Natural killer cell treated with Interleukin-12 subunit alpha and Interleukin-12 subunit beta and Interleukin-15 and Interleukin-18, amount 100 ng/mL, for 72 hours (primary cell): ENCODE results near the gene EPS8L1. TPM values are rescaled to one million over a fixed set of nuclear protein-coding genes. Genes with fewer than 3 reads are reported as not detected.
"Not testable (repeated sequence)": the region's sequence is repeated elsewhere in the genome, so short reads cannot be mapped to it uniquely, and the experiment has no call there.

Source experiments
- ATAC-seq, 2 donors: fragments of 150-1000 bp; cut with Tn5 transposase in 1 of 2; sonication (Bioruptor Pico), chemical (Tn5 transposase) in 1 of 2; 2 replicates each; pipeline ENCODE4 v1.10.0; 2021
- DNase-seq: peaks from one replicate; pipeline ENCODE4 v3.0.0; 2022; ENCODE audit warnings: low spot score
- H3K27ac Mint-ChIP-seq, 2 donors: 1 replicate in 1 of 2; 2 replicates in 1 of 2; pipeline ENCODE4 v1.8.0; 2022; ENCODE audit warnings: mixed read lengths in 2 of 2, mild to moderate bottlenecking in 1 of 2, moderate library complexity in 1 of 2
- H3K27me3 Mint-ChIP-seq, 2 donors: 1 replicate in 1 of 2; 2 replicates in 1 of 2; pipeline ENCODE4 v1.8.0; 2022; ENCODE audit warnings: mixed read lengths in 2 of 2
- H3K36me3 Mint-ChIP-seq: one replicate; pipeline ENCODE4 v1.8.0; 2022; ENCODE audit warnings: mixed read lengths
- H3K4me1 Mint-ChIP-seq, 2 donors: 1 replicate in 1 of 2; 2 replicates in 1 of 2; pipeline ENCODE4 v1.8.0; 2022; ENCODE audit warnings: low read depth in 2 of 2, mixed read lengths in 2 of 2, mild to moderate bottlenecking in 1 of 2
- H3K4me3 Mint-ChIP-seq: one replicate; pipeline ENCODE4 v1.8.0; 2022; ENCODE audit warnings: mixed read lengths
- H3K9me3 Mint-ChIP-seq: 2 replicates; pipeline ENCODE4 v1.8.0; 2022; ENCODE audit warnings: mixed read lengths
- total RNA-seq, 2 donors: library from RNA; stranded (reverse); gene quantifications; one replicate each; pipeline ENCODE4 v1.2.3, GENCODE V29; 2022

Gene EPS8L1
- total RNA-seq, 2 donors from 2014 or later: 1.3 to 8.7 TPM

DNA sequence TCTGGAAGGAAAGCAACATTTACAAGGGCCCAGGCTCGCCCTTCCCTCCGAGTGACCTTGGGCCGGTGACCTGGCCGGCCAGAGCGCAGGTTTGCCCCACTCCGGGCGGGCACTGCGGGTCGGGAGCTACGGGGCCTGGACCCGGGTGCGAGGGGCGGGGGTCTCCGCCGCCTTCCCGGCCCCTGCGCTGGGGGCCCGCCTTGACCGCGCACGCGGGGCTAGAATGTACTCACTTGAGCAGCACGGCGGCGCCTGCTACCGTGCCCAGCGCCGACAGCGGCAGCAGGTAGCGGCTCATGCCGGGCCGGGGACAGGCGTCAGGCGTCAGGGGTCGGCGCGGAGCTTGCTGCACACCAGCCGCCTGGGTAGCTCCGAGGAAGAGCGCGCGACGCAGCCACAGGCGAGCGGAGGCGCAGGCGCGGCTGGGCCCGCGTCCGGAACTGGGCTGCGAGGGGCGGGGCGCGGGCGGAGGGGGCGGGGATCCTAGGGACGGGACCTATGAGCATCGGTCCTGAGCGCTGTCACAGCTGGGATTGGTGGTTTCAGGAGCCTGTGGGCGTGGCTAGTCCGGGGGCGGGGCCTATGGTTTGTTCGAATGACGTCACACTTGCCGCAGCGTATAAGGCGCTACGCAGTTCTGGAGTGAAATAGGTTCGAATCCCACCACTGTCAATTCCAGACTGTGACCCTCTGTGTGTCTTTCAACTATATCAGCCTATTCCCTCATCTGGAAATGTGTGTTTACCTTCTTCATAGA is 12.8 kb upstream of the EPS8L1 start, which contains the start of gene RDH13:
Gene RDH13, minus strand, starts transcription at position 414 of the 757 bp plus-strand sequence. Its CDS starts 116 bp downstream, at position 298.
- Mint-ChIP-seq H3K36me3 (no peaks in the 10 kb centered on the region), H3K9me3 (no peaks in the 10 kb centered on the region), H3K27ac (peak within 1 kb of the TSS; percentile 56 to 75), H3K4me1 (peaks cover 9 to 20% of the 10 kb centered on the region in 2 donors), H3K4me3 (peak within 1 kb of the TSS; percentile 87), H3K27me3 (peaks cover 18 to 21% of the 10 kb centered on the region in 2 donors)
- ATAC-seq: peak; percentile 100
- peak; percentile 98 for DNase-seq

DNA sequence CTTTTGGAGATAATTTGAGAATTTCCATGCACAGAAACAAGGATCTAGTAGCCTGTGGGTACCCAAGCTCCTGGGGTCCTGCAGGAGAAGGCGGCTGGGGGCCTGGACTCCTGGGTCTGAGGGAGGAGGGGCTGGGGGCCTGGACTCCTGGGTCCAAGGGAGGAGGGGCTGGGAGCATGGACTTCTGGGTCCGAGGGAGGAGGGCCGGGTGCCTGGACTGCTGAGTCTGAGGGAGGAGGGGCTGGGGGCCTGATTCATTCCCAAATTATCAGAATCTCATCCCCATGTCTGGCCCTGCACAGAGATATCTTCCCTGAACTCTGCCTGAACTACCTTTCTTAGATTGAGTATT is 12.2 kb upstream of the EPS8L1 start:
- Mint-ChIP-seq H3K36me3 (no peaks in the 10 kb centered on the region), H3K27me3 (peaks cover 21 to 26% of the 10 kb centered on the region in 2 donors), H3K4me1 (peaks cover 9 to 19% of the 10 kb centered on the region in 2 donors), H3K4me3 (peak overlapping the region; percentile 87), H3K9me3 (no peaks in the 10 kb centered on the region), H3K27ac (peak overlapping the region; percentile 31 to 56)
- peak; percentile 49 for DNase-seq
- no peak for ATAC-seq

DNA sequence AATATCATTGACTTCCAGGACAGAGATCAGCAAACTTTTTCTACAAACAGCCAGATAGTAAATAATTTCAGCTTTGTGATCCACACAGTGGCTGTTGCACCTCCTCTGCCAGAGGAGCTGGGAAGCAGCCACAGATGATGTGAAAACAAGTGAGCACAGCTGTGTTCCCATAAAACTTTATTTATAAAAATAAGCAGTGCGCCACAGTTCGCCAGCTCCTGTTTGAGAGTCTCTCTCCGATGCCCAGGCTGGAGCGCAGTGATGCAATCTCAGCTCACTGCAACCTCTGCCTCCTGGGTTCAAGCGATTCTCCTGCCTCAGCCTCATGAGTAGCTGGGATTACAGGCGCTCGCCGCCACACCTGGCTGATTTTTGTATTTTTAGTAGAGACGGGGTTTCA is 10.2 kb upstream of the EPS8L1 start:
- DNase-seq, ATAC-seq, H3K4me3 Mint-ChIP-seq, H3K36me3 Mint-ChIP-seq, H3K27ac Mint-ChIP-seq, H3K9me3 Mint-ChIP-seq: not testable (repeated sequence)
- peaks cover 32 to 42% of the 10 kb centered on the region in 2 donors for H3K27me3 Mint-ChIP-seq
- H3K4me1 Mint-ChIP-seq: peaks cover 18 to 23% of the 10 kb centered on the region in 2 donors

DNA sequence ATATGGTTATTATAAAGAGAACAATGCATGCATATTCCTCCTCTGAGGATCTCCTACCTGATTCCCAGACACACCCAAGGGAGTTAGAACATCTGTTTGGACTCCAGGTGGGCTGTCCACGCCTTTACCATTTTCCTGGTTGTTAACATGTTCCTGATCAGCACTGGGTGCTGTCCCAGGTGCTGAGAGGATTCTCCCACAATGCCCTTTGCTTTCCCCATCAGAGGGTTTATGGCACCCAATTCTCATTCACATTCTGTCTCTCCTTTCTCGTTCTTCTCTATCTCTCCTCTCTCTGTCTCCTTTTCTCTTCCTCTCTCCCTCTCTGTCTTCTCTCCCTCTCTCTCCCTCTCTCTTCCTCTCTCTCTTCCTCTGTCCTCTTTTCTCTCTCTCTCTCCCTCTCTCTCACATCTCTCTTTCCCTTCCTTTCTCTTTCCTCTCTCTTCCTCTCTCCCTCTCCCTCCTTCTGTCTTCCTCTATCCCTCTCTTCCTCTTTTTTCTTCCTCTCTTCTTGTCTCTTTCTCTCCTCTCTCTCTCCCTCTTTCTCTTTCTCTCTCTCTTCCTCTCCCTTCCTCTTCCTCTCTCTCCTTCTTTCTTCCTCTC is 9.5 kb upstream of the EPS8L1 start:
- Mint-ChIP-seq H3K36me3 (no peaks in the 10 kb centered on the region), H3K9me3 (no peaks in the 10 kb centered on the region), H3K27ac (no peak overlapping the region), H3K4me3 (no peak overlapping the region), H3K4me1 (peaks cover 18 to 22% of the 10 kb centered on the region in 2 donors), H3K27me3 (peaks cover 32 to 45% of the 10 kb centered on the region in 2 donors)
- ATAC-seq (no peak), DNase-seq (no peak)

GRCh38 chr19:55067869-55068268 is 7.8 kb upstream of the EPS8L1 start:
- no peak overlapping the region for H3K4me3 Mint-ChIP-seq
- ATAC-seq: no peak
- DNase-seq: peak; percentile 1
- H3K4me1 Mint-ChIP-seq: peaks cover 13 to 19% of the 10 kb centered on the region in 2 donors
- H3K27ac Mint-ChIP-seq: no peak overlapping the region
- H3K9me3 Mint-ChIP-seq: no peaks in the 10 kb centered on the region
- H3K27me3 Mint-ChIP-seq: peaks cover 37 to 45% of the 10 kb centered on the region in 2 donors
- H3K36me3 Mint-ChIP-seq: no peaks in the 10 kb centered on the region

DNA sequence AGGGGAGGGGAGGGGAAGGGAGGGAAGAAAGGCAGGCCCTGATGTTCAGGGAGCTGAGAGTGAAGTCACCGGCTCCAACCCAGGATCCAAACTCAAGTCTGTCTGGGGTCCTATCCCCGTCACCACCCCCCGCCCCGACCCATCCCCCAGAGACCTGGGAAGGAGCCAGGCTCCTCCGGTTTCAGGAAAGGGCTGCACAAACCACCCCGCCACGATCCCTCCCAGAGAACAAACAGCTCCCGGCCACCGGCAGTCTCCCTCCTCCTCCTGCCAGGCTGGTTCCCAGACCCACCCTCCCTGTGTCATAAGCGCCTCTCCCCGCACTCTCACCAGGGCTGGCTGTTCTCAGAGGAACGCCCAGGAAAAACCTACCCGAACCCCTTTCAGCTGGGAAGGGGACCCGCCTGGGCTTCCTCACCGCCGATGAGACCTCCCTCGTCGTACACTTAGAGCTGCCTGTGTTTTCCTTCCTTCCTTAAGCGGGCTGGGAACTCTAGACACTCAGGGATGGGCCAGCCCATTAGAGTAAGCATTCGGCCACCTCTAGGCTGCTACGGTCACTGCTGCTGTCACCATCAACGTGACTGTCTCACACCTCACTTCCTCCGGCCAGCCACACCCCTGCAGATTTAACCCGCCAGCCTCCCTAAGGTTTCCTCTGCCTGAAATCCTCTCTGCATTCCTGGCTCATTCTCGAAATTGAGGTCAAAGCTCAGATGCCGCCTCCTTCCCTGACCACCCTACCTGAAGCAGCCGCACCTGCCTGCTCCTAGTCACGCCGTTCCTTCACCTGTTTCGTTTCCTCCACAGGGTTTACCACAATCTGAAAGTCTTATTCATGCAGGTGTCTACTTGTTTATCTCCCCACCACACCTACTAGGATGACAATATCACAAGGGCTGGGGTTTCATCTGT is 6.5 kb upstream of the EPS8L1 start:
- H3K9me3 Mint-ChIP-seq: no peaks in the 10 kb centered on the region
- H3K27me3 Mint-ChIP-seq: peaks cover 40 to 52% of the 10 kb centered on the region in 2 donors
- ATAC-seq (peak; percentile 55 to 56), DNase-seq (peak; percentile 56)
- H3K27ac Mint-ChIP-seq: no peak overlapping the region
- H3K4me1 Mint-ChIP-seq: peaks cover 9 to 16% of the 10 kb centered on the region in 2 donors
- H3K36me3 Mint-ChIP-seq: no peaks in the 10 kb centered on the region
- H3K4me3 Mint-ChIP-seq: peak overlapping the region; percentile 38

DNA sequence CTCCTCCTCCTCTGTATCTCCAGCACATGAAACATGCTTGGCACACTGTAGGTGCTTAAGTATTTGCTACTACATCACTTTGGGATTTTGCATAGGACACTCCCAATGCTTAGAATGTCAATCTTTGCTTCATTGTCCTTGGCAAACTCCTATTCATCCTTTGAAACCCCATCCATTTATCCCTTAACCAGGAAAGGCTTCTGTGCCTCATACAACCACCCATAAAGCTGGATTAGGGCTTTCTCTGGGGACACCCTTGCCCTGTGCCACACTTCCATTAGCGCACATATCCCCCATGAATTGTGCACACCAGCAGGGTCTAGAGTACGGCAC is 5.8 kb upstream of the EPS8L1 start:
- H3K27ac Mint-ChIP-seq: no peak overlapping the region

DNA sequence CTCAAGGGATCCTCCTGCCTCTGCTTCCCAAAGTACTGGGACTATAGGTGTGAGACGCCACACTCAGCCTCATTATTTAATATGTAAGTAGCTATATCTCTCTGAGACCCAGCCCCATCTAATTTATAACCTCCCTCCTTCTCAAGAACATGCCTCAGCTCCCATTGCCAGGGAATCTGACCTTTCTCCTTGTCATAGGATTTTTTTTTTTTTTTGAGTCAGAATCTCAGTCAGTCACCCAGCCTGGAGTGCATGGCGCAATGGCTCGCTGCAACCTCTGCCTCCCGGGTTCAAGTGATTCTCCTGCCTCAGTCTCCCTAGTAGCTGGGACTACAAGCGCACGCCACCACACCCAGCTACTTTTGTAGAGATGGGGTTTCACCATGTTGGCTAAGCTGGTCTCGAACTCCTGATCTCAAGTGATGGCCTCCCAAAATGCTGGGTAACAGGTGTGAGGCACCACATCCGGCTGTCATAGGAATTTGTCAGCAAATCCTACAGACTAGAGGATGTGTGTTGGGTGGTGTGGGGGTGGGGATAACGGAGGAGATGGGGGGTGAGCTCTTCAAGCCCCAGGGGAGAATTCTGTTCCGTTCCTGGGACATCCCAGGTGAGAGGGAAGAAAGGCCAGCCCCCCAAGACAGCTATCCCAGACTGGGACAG is 5.1 kb upstream of the EPS8L1 start:
- no peak overlapping the region for H3K27ac Mint-ChIP-seq
- no peaks in the 10 kb centered on the region for H3K36me3 Mint-ChIP-seq
- ATAC-seq (no peak), DNase-seq (peak; percentile 20)
- H3K4me1 Mint-ChIP-seq: peaks cover 9 to 16% of the 10 kb centered on the region in 2 donors
- H3K27me3 Mint-ChIP-seq: peaks cover 40 to 58% of the 10 kb centered on the region in 2 donors
- no peak overlapping the region for H3K4me3 Mint-ChIP-seq
- no peaks in the 10 kb centered on the region for H3K9me3 Mint-ChIP-seq

More for the DNA sequence above, 5.8 kb upstream of the EPS8L1 start:
- H3K27me3 Mint-ChIP-seq: peaks cover 40 to 53% of the 10 kb centered on the region in 2 donors
- no peak for ATAC-seq
- H3K36me3 Mint-ChIP-seq: no peaks in the 10 kb centered on the region
- peak overlapping the region; percentile 38 for H3K4me3 Mint-ChIP-seq
- peaks cover 9 to 16% of the 10 kb centered on the region in 2 donors for H3K4me1 Mint-ChIP-seq
- DNase-seq: no peak
- no peaks in the 10 kb centered on the region for H3K9me3 Mint-ChIP-seq

DNA sequence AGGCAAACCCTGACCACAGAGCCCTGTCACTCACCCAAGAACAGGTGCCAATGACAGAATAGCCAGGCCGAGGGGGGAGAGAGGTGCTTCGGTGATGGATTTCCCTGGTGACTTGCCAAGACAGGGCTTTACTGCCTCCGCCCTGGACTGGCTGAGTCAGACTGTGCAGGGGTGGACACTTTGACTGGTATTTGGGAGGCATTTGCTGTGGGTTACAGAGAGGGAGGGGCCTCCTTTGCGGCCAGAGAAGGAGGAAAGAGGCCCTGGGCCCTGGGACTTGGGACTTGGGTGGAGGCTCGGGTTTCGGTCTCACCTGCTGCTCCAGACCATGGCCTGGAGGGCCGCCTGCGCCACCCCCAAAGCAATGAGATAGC is 4.6 kb upstream of the EPS8L1 start:
- no peaks in the 10 kb centered on the region for H3K36me3 Mint-ChIP-seq
- peaks cover 9 to 15% of the 10 kb centered on the region in 2 donors for H3K4me1 Mint-ChIP-seq
- no peak overlapping the region for H3K27ac Mint-ChIP-seq
- peaks cover 39 to 55% of the 10 kb centered on the region in 2 donors for H3K27me3 Mint-ChIP-seq
- no peaks in the 10 kb centered on the region for H3K9me3 Mint-ChIP-seq
- ATAC-seq (no peak), DNase-seq (peak; percentile 50)
- H3K4me3 Mint-ChIP-seq: no peak overlapping the region

- Mint-ChIP-seq H3K9me3 (no peaks in the 10 kb centered on the region), H3K27ac (no peak overlapping the region), H3K4me3 (no peak overlapping the region), H3K4me1 (peaks cover 9 to 11% of the 10 kb centered on the region in 2 donors), H3K27me3 (peaks cover 31 to 47% of the 10 kb centered on the region in 2 donors), H3K36me3 (no peaks in the 10 kb centered on the region)
- DNase-seq: no peak
- ATAC-seq: no peak
Observed at GRCh38 chr19:55071913-55072312, 3.8 kb upstream of the EPS8L1 start.

DNA sequence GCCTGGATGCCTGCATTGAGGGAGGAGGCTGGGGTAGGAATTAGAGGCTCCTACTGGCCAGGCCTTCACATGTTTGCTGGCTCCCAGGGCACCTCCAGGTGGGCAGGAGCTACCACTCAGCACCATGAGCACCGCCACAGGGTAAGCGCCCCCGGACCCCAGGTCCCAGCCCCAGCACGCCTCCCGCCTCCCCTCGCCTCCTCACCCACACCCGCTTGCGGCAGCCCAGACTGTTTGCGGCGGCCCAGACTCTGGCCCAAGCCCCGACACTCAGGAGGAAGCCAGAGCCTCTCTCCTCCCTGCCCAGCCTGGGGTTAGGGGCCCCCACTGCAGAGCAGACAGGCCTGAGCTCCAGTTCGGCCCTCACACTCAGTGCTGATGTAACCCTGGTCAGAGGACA is 652 bp downstream of the EPS8L1 start:
- H3K27ac Mint-ChIP-seq: no peak overlapping the region
- DNase-seq: peak; percentile 56
- no peak overlapping the region for H3K4me3 Mint-ChIP-seq
- peaks cover 10 to 13% of the 10 kb centered on the region in 2 donors for H3K27me3 Mint-ChIP-seq
- ATAC-seq: no peak
- peaks cover 17 to 21% of the 10 kb centered on the region in 2 donors for H3K4me1 Mint-ChIP-seq
- H3K9me3 Mint-ChIP-seq: no peaks in the 10 kb centered on the region
- H3K36me3 Mint-ChIP-seq: no peaks in the 10 kb centered on the region

- H3K27me3 Mint-ChIP-seq: peaks cover 6 to 13% of the 10 kb centered on the region in 2 donors
- ATAC-seq (no peak), DNase-seq (peak; percentile 25)
- H3K4me1 Mint-ChIP-seq: peaks cover 17 to 18% of the 10 kb centered on the region in 2 donors
- H3K36me3 Mint-ChIP-seq: no peaks in the 10 kb centered on the region
- no peak overlapping the region for H3K4me3 Mint-ChIP-seq
- no peaks in the 10 kb centered on the region for H3K9me3 Mint-ChIP-seq
- no peak overlapping the region for H3K27ac Mint-ChIP-seq
Observed at GRCh38 chr19:55077106-55077505, 1.4 kb downstream of the EPS8L1 start.

GRCh38 chr19:55078996-55079395 is 3.3 kb downstream of the EPS8L1 start:
- no peak for DNase-seq
- H3K36me3 Mint-ChIP-seq: no peaks in the 10 kb centered on the region
- no peak for ATAC-seq
- H3K9me3 Mint-ChIP-seq: peaks cover 3% of the 10 kb centered on the region
- H3K4me3 Mint-ChIP-seq: peak overlapping the region; percentile 41
- no peak overlapping the region for H3K27ac Mint-ChIP-seq
- H3K4me1 Mint-ChIP-seq: peaks cover 23 to 27% of the 10 kb centered on the region in 2 donors
- H3K27me3 Mint-ChIP-seq: peaks cover 13 to 19% of the 10 kb centered on the region in 2 donors
